Hypothalamus (tissue), 51 donors: Measurements from ENCODE around the gene ZFYVE21.
A peak's percentile ranks its signal among the peaks of the same experiment; 100 is the strongest.

Experiments used
- DNase-seq, 51 donors: peaks; one replicate each; lab custom pipeline; 2025; lab: John Stamatoyannopoulos, UW

ZFYVE21 gene

GRCh38 chr14:103703433-103704385 lies 11.9 kb upstream of the ZFYVE21 start:
- no peak for DNase-seq

GRCh38 chr14:103704708-103705107 lies 10.9 kb upstream of the ZFYVE21 start:
- DNase-seq, result no peak

GRCh38 chr14:103705118-103705503 lies 10.5 kb upstream of the ZFYVE21 start:
- no peak for DNase-seq

DNA sequence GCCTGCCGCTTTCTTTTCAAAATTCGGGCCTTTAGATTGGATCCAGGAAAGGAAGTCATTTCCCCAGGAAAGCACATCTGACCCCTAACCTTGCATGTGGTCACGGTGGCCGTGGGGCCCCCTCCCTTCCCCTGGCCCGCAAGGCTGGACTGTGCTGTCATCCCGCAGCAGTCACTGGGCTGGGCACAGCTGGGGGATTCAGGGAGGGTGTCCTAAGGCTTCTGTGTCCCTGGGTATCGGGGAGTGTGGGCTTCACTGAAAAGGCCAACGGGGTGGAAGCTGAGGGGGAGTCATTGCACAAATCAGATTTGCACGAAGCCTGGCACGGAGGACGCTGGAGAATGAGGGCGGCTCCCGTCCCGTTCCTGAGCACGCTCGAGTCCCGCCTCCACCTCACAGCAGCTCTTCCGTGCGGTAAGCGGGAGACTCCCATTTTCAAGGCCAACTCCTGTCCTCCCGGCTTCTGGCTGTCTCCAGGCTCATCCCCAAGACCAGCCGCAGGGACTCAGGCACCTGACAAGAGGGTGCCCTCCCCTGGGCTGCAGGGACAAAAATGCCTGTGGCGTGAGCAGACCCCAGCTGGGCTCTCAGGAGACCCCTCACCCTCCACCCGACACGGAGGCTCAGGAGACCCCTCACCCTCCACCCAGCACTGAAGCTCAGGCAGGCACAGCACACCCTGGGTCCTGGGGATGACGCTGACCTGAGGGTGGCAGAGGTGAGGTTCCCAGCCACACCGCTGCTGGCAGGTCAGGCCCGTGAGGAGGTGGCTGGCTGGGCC lies 9.9 kb upstream of the ZFYVE21 start:
- no peak for DNase-seq

GRCh38 chr14:103706551-103707328 lies 8.9 kb upstream of the ZFYVE21 start:
- DNase-seq, result no peak

GRCh38 chr14:103707329-103708263 lies 8.0 kb upstream of the ZFYVE21 start:
- DNase-seq, result no peak

GRCh38 chr14:103708750-103709187 lies 6.8 kb upstream of the ZFYVE21 start:
- peak in 24 of 51 donors; percentile 9 to 60 (median 45) for DNase-seq

DNA sequence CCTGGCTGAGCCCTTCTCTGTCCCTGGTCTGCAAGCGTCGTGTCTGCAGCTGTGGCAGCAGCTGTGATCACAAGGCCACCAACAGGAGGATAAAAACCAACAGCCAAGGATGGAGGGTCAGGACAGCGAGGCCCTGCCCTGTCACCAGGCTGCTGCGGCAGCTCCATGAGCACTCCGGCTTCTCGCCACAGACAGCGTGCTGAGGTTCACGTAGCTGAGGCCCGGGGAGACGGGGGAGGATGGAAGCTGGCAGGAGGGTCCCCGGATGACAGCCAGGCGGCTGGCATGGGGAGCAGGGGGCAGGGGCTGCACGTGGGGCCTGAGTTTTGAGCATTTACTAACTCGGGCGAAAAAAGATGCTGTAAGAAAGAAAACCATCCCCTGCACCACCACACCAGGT lies 5.8 kb upstream of the ZFYVE21 start:
- DNase-seq, result no peak

DNA sequence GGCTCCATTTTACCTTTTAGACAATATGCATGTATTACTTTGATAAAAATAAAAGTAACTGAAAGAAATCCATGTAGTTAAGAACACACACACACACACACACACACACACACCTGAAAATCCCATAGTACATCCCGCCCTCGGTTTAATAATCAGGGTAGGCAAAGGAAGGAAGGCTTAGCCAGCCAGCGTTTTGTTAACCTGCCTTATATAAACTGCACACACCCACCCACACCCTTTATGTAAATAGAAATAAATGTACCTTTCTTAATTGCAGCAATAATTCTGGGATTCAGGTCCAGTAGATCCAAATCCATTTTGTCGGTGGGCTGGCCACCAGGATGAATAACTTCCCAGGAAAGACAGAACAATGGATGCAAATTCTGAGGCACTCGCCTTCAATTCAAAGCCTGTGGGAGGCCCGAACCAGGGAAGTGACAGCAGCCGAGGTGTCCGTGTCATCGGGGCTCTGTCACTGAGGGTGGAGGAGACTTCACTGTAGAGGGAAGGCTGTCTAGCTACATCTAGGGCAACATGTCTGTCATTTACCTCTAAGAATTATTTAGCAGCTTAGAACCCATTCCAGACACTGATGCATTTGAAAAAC lies 4.7 kb upstream of the ZFYVE21 start:
- DNase-seq, result peak in 1 of 51 donors; percentile 24

- peak in 32 of 51 donors; percentile 21 to 82 (median 62) for DNase-seq
Measured at GRCh38 chr14:103711516-103712431, 3.8 kb upstream of the ZFYVE21 start.

GRCh38 chr14:103712633-103713247 lies 2.9 kb upstream of the ZFYVE21 start:
- DNase-seq, result peak in 1 of 51 donors; percentile 50

- no peak for DNase-seq
Measured at GRCh38 chr14:103713304-103714062, 2.1 kb upstream of the ZFYVE21 start.

DNA sequence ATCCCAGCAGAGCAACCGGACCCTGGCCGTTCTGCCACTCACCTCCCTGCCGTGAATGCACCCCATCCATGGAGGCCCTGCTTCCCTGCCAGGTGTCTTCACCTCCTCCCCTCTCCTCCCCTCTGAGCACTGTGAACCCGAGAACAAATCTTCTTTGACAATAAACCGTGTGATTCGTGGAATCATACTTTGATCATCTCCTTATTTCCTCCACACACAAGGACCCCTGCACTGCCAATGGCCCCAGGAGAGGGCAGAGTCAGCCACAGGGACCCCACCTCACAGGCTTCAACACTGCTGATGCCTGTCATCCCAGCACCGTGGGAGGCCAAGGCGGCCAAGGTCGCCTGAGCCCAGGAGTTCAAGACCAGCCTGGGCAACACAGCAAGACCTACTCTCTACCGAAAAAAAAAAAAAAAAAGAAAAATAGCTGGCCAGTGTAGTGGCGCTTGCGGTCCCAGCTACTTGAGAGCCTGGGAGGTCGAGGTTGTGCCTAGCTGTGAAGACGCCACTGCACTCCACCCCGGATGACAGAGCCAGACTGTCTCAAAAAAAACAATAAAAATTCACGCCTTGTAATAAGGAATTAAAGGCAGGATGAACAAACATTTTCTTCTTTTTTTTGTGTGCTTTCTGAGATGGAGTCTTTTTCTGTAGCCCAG lies 1.4 kb upstream of the ZFYVE21 start:
- no peak for DNase-seq

DNA sequence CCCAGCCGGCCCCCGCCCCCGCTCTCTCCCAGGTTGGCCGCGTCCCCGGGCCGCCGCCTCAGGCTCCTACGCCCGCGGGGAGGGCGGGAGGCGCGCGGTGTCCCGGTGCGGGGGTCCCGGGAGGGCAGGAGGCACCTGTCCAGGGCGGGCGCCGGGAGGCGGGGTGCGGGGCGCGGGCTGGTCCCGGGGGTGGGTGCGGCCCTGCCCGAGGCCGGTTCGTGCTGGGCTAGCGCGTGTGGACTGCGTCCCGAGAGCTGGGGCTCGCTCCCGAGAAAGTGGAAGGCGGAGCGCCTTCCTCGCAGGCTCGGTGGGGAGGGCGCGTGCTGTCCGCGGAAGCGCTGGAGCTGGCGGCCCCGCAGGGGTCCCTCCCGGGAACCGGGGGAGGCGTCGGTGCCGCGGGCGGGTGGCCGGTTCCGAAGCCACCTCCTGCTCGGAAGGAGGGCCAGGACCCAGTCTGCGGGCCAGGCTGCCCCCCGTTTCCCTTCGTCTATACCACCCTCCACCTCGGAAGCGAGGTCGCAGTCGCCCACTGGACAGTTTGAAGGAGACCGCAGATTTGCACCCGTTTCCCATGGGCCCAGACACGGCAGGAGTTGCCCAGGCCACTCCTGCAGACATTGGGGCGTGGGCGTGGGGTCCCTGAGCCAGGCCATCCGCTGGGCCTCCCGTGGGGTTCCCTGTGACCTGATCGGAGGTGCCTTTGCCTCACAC lies 636 bp downstream of the ZFYVE21 start:
- DNase-seq, result peak in 5 of 51 donors; percentile 31 to 63 (median 48)

DNA sequence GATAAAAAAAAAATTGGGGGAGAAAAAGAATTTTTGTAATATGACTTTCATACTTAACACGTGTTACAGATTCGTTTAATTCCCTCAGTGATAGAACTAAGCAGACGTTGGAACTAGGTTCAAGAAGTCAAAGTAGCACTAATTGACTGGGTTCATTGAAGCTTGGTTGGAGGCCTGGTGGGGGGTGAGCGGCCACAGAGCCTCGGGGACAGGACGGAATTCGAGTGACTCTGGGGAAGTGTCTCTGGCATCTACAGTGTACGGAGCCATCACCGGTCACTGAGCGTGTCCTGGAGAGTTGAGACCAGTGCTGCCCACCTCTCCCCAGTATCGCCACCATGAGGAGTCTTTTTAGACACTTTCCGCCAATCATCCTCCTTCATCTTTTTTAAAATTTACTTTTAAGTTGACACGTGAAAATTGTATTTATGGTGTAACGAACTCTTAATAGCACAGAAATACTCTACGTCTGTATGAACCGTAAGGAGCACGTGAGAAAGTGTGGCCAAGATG lies 1.3 kb downstream of the ZFYVE21 start:
- no peak for DNase-seq
